Effector memory CD4-positive, alpha-beta T cell (primary cell): ENCODE results near the gene SNTB2.

Source experiments
- DNase-seq, 3 donors: peaks; one replicate each; pipeline ENCODE4 v3.0.0-alpha.2; 2020
- H3K27ac ChIP-seq: 2 replicates; pipeline ENCODE4 v1.7.0; 2013; ENCODE audit warnings: mild to moderate bottlenecking, low read length, moderate library complexity; ENCODE audit not compliant: insufficient read depth, poor library complexity, severe bottlenecking
- H3K27me3 ChIP-seq: replicated peaks from 2 replicates; pipeline ENCODE4 v1.7.0; 2013; ENCODE audit warnings: mild to moderate bottlenecking, low read length; ENCODE audit not compliant: insufficient read depth, control insufficient read depth, poor library complexity, severe bottlenecking
- H3K36me3 ChIP-seq: 2 replicates; pipeline ENCODE4 v1.7.0; 2013; ENCODE audit warnings: mild to moderate bottlenecking, low read length, moderate library complexity; ENCODE audit not compliant: control insufficient read depth, insufficient read depth
- H3K4me1 ChIP-seq: 2 replicates; pipeline ENCODE4 v1.7.0; 2013; ENCODE audit warnings: low read length, mild to moderate bottlenecking; ENCODE audit not compliant: control insufficient read depth, insufficient read depth, poor library complexity, severe bottlenecking
- H3K4me3 ChIP-seq: 2 replicates; pipeline ENCODE4 v1.7.0; 2013; ENCODE audit warnings: low read length, low read depth, mild to moderate bottlenecking; ENCODE audit not compliant: insufficient read depth, poor library complexity, severe bottlenecking
- H3K9me3 ChIP-seq: 2 replicates; pipeline ENCODE4 v1.7.0; 2013; ENCODE audit warnings: mild to moderate bottlenecking, low read length, moderate library complexity; ENCODE audit not compliant: control insufficient read depth

Gene SNTB2

DNA sequence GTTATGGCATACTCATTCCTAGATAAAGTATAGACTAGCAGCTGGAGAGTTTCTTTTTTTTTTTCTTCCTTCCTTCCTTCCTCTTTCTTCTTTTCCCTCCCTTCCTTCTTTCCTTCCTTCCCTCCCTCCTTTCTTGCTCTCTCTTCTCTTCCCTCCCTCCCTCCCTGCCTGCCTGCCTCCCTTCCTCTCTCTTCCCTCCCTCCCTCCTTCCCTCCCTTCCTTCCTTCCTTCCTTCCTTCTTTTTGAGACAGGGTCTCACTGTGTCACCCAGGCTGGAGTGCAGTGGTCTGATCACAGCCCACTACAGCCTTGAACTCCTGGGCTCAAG is 7.0 kb upstream of the SNTB2 start:
- Histone ChIP-seq H3K27ac (no peak overlapping the region), H3K4me1 (no peaks in the 10 kb centered on the region)

DNA sequence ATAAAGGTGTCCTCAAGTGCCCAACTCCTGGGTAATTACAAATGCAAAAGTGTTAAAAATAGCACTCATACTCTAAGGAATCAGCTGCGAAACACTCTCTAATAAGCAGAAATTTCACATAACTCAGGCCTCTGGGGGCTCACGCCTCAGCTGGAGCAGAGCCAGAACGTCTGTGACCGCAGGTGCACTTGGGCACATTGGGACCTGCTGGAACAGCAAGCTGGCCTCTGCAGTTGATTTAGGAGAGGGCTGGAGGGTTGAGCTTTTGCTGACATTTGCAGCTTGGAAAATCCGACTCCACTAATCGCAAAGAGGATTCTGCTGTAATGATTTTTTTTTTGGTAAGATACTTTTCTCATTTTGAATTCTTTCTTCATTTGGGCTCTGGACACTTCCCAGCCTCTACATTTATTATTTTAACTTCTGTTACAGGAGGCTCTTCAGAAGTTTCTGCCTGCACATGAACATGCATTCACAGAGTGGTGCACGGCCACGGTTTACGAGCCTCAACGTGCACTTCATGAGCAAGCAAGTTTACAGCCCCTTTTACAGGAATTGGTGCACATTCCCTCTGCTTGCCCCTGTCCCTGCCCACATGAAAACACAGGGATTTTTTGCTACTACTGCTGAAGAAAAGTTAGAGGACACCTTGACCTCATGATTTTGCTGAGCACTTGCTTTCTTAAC is 4.1 kb upstream of the SNTB2 start:
- H3K36me3 ChIP-seq = no peaks in the 10 kb centered on the region
- H3K27me3 ChIP-seq = no peaks in the 10 kb centered on the region
- H3K4me1 ChIP-seq = peaks cover 8% of the 10 kb centered on the region
- H3K4me3 ChIP-seq = no peak overlapping the region
- H3K27ac ChIP-seq = no peak overlapping the region
- no peak for DNase-seq
- H3K9me3 ChIP-seq = no peaks in the 10 kb centered on the region

More for the DNA sequence above, 7.0 kb upstream of the SNTB2 start:
- H3K36me3 ChIP-seq = no peaks in the 10 kb centered on the region
- H3K9me3 ChIP-seq = no peaks in the 10 kb centered on the region
- H3K27me3 ChIP-seq = no peaks in the 10 kb centered on the region
- DNase-seq = no peak
- no peak overlapping the region for H3K4me3 ChIP-seq

DNA sequence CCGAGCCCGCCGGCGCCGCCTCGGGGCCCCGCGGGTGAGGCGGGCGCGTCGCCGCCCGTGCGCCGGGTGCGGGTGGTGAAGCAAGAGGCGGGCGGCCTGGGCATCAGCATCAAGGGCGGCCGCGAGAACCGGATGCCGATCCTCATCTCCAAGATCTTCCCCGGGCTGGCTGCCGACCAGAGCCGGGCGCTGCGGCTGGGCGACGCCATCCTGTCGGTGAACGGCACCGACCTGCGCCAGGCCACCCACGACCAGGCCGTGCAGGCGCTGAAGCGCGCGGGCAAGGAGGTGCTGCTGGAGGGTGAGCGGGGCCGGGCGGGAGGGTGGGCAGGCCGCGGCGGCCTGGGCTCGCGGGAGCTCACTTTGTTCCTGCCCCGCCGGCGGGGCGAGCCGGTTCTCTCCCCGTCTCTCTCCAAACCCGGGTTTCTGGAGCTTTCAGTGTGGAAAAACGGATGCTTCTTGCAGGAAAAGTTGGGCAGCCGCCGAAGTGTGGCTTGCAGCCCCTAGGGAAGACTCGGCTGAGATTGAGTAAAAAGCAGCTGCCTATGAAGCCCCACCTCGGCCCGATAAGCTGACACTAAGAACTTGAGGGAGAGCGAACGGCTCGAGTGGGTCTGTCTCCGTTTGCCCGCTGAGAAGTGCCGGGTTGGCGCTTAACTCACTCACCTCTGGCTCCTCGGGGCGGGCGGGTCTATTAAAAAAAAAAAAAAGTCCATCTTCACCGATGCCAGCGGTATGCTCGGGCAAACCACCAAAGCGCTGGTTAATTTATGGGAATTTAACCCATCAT is 677 bp downstream of the SNTB2 start:
- Histone ChIP-seq H3K9me3 (no peaks in the 10 kb centered on the region), H3K27ac (peak overlapping the region; percentile 70), H3K36me3 (no peaks in the 10 kb centered on the region), H3K4me1 (peaks cover 24% of the 10 kb centered on the region), H3K4me3 (peak overlapping the region; percentile 80), H3K27me3 (no peaks in the 10 kb centered on the region)
- peak; percentile 15 to 30 (median 29) for DNase-seq

DNA sequence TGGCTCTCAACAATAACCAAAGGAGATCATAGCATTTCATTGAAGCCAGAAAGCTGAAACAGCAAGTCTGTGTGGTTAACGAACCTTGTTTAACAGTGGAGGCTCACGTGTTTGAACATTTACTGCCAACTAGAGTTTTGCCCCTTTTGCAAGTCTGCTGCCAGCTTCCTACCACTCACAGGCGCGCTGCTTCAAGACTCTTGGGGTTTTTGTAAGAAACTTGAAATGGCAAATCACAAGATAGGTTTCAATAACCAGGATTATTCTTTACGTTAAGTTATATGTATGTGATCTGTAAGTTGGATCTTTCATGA is 1.2 kb downstream of the SNTB2 start:
- Histone ChIP-seq H3K4me1 (peaks cover 24% of the 10 kb centered on the region), H3K36me3 (no peaks in the 10 kb centered on the region), H3K27ac (peak overlapping the region; percentile 52), H3K4me3 (peak overlapping the region; percentile 80), H3K27me3 (no peaks in the 10 kb centered on the region), H3K9me3 (no peaks in the 10 kb centered on the region)
- DNase-seq = no peak

DNA sequence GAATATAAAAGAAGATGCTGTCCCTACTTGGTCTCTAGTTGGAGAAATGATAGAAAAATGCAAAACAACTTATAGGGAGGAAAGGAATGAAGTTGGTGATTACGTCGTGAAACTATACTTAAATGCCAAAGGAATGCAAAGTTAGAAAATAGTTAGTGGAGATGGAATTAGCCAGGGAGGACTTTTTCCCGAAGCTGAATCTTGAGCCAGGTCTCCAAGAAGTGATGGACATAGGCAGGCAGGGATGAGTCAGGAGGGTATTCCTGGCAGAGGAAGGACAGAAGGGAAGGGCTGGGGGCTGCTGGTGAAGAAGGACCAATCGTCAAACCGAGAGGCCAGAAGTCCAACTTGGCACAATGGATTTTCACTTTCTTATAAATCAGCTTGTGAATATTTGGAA is 1.8 kb downstream of the SNTB2 start:
- H3K4me3 ChIP-seq = no peak overlapping the region
- DNase-seq = no peak
- H3K9me3 ChIP-seq = no peaks in the 10 kb centered on the region
- H3K36me3 ChIP-seq = no peaks in the 10 kb centered on the region
- no peaks in the 10 kb centered on the region for H3K27me3 ChIP-seq
- H3K4me1 ChIP-seq = peaks cover 24% of the 10 kb centered on the region
- no peak overlapping the region for H3K27ac ChIP-seq

DNA sequence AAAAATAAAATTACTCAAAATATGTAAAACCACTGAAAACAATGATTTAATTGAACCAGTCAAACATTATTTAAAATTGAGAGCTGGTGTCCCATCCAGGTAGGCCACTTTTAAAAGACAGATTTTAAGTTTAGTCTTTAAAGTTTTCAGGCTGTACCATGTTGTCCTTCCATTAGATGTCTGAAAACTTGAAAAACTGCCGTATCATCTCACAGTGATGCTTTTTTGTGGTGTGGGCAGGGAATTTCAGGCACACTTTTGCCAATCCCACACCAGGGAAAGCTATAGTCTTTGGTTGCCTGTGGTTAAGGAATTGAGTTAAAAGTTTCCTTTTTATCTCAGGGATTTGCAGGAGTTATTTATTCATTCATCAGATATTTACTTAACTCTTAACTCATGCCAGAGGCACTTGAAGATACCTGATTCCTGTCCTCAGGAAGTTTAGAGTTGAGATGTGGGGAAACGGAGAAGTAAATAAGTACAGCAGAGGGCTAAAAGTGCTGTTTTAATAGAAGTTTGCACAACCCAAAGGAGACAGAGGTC is 3.2 kb downstream of the SNTB2 start:
- Histone ChIP-seq H3K36me3 (no peaks in the 10 kb centered on the region), H3K9me3 (no peaks in the 10 kb centered on the region), H3K27ac (no peak overlapping the region), H3K4me3 (no peak overlapping the region), H3K4me1 (peaks cover 24% of the 10 kb centered on the region), H3K27me3 (no peaks in the 10 kb centered on the region)
- DNase-seq = no peak

DNA sequence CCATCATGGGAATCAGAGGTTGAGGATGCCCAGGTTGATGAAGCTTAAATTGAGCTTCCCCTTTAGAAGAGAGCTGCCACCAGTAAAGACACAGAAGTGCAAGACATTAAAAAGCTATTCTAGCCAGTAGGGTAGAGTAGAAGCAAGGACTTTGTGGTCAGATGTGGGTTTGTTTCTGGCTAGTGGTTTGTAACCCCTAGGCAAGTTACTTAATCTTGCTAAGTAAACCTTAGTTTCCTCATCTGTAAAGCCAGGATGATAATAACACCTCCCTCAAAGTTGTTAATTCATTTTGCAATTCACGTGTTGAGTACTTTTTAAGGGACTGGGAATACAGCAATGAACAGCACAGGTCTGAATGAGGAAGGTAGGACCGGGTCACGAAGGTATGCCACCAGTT is 3.6 kb downstream of the SNTB2 start:
- H3K4me3 ChIP-seq = no peak overlapping the region
- H3K9me3 ChIP-seq = no peaks in the 10 kb centered on the region
- DNase-seq = no peak
- no peaks in the 10 kb centered on the region for H3K27me3 ChIP-seq
- H3K4me1 ChIP-seq = peaks cover 24% of the 10 kb centered on the region
- no peak overlapping the region for H3K27ac ChIP-seq
- H3K36me3 ChIP-seq = no peaks in the 10 kb centered on the region

DNA sequence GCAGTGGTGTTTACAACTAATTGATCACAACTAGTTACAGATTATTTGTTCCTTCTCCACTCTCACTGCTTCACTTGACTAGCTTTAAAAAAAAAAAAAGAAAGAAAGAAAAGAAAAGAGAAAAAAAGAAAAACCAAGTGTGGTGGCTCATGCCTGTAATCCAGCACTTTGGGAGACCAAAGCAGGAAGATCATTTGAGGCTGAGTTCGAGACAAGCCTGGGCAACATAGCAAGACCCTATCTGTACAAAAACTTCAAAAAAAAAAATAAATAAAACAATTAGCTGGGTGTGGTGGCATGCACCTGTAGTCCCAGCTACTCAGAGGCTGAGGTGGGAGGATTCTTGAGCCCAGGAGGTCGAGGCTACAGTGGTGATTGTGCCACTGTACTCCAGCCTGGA is 4.2 kb downstream of the SNTB2 start:
- no peak overlapping the region for H3K27ac ChIP-seq
- no peaks in the 10 kb centered on the region for H3K36me3 ChIP-seq
- no peaks in the 10 kb centered on the region for H3K27me3 ChIP-seq
- no peaks in the 10 kb centered on the region for H3K9me3 ChIP-seq
- DNase-seq = no peak
- H3K4me3 ChIP-seq = no peak overlapping the region
- peaks cover 21% of the 10 kb centered on the region for H3K4me1 ChIP-seq

DNA sequence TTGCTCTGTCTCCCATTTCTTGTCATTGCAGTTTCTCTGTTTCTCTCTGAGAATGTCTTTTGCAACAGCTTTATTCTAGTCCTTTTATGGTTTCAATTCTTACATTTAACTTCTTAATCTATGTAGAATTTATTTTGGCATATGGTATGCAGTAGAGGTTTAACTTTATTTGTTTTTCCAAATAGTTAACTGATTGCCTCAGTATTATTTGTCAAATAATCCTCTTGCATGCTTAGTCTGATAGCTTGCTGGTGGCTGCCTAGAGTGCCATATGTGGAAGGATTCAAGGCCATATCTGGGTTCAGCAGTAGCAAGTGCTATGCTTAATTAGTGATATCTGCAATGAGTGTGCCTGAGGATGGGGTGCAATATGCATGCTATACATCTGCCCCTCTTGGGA is 6.9 kb downstream of the SNTB2 start:
- no peak overlapping the region for H3K4me3 ChIP-seq
- H3K27ac ChIP-seq = no peak overlapping the region
- peaks cover 10% of the 10 kb centered on the region for H3K4me1 ChIP-seq
- no peak for DNase-seq
- H3K27me3 ChIP-seq = no peaks in the 10 kb centered on the region
- no peaks in the 10 kb centered on the region for H3K36me3 ChIP-seq
- no peaks in the 10 kb centered on the region for H3K9me3 ChIP-seq

DNA sequence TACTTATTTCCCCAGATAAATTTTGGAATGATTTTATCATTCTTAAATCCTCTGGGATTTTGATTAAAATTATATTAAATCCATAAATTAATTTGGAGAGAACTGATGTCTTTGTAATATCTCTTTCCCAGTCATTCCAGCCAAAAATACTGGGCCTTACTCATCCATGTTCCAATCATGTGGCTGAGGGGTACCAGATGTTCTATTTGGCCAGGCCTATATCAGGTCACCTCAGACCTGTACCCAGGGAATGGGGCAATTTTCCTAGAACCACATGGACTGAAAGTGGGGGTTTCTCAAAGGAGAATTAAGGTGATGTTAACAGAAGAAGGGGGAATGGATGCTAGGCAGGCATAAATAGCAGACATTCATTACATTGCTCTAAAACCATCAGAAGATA is 7.5 kb downstream of the SNTB2 start:
- DNase-seq = no peak
- H3K4me3 ChIP-seq = no peak overlapping the region
- H3K9me3 ChIP-seq = no peaks in the 10 kb centered on the region
- H3K27me3 ChIP-seq = no peaks in the 10 kb centered on the region
- no peaks in the 10 kb centered on the region for H3K36me3 ChIP-seq
- H3K27ac ChIP-seq = no peak overlapping the region
- peaks cover 10% of the 10 kb centered on the region for H3K4me1 ChIP-seq
